ENCODE measurements around the gene FRY.

GRCh38 chr13:32264407-32264806 is 232.8 kb downstream of the FRY start:
- no peak for TF ChIP-seq POLR2AphosphoS5 (IDR thresholded peaks at IDR 0.05; ENCODE audit: borderline replicate concordance, low read depth, low read length)
- no peak for TF ChIP-seq EZH2 (IDR thresholded peaks at IDR 0.05)
- no peak for TF ChIP-seq FOXP2 (optimal IDR thresholded peaks at IDR 0.05; ENCODE audit: control extremely low read depth, extremely low read length, insufficient read depth)
